PFSK-1 (cell line): ENCODE measurements around the gene CCNL2.

Source experiments
- FOXP2 ChIP-seq: optimal IDR thresholded peaks from 2 replicates; pipeline ENCODE3; 2011; ENCODE audit warnings: borderline replicate concordance, control low read depth, inconsistent platforms; ENCODE audit not compliant: insufficient read depth; ENCODE audit errors: extremely low read length, extremely low read depth
- POLR2AphosphoS5 ChIP-seq: IDR thresholded peaks from 2 replicates; pipeline ENCODE4 v1.6.1; 2012; ENCODE audit warnings: low read depth, mild to moderate bottlenecking, control low read depth, low read length, moderate library complexity
- REST ChIP-seq, 2 experiments: IDR thresholded peaks; 2 replicates each; pipeline versions ENCODE4 v1.6.1 to v1.8.0; 2011 to 2012; ENCODE audit warnings: low read depth in 2 of 2, low read length in 2 of 2, control low read depth in 1 of 2, inconsistent platforms in 1 of 2, mild to moderate bottlenecking in 1 of 2, moderate library complexity in 1 of 2; ENCODE audit not compliant: insufficient read depth in 1 of 2
- SIN3A ChIP-seq: IDR thresholded peaks from 2 replicates; pipeline ENCODE4 v1.6.1; 2012; ENCODE audit warnings: mild to moderate bottlenecking, low read length, moderate library complexity, borderline replicate concordance; ENCODE audit not compliant: insufficient read depth
- TAF1 ChIP-seq: IDR thresholded peaks from 2 replicates; pipeline ENCODE4 v1.6.1; 2012; ENCODE audit warnings: low read length, control low read depth, borderline replicate concordance; ENCODE audit not compliant: insufficient read depth

CCNL2 gene

GRCh38 chr1:1400576-1401456, 1.7 kb upstream of the CCNL2 start:
- TF ChIP-seq TAF1 (no peak), SIN3A (no peak), FOXP2 (no peak), REST (IDR thresholded peaks at IDR 0.05; ENCODE audit: insufficient read depth in 1 of 2, low read depth in 2 of 2, low read length in 2 of 2) (no peak), POLR2AphosphoS5 (peak; percentile 66)

- TF ChIP-seq POLR2AphosphoS5 (no peak; the same call in 1 of the 2 replicates), SIN3A (0 out of 2 replicates have a peak, but pooled peaks have one; percentile 44), TAF1 (peak; percentile 38; the same call in 1 of the 2 replicates), REST (IDR thresholded peaks at IDR 0.05; ENCODE audit: insufficient read depth in 1 of 2, low read depth in 2 of 2, low read length in 2 of 2) (no peak), FOXP2 (no peak)
Measured at GRCh38 chr1:1399872-1400575, 889 bp upstream of the CCNL2 start.

GRCh38 chr1:1398677-1399186, 403 bp downstream of the CCNL2 start:
- TF ChIP-seq REST (IDR thresholded peaks at IDR 0.05; ENCODE audit: insufficient read depth in 1 of 2, low read depth in 2 of 2, low read length in 2 of 2), result no peak
- no peak for TF ChIP-seq FOXP2
- no peak for TF ChIP-seq POLR2AphosphoS5
- no peak for TF ChIP-seq TAF1
- no peak for TF ChIP-seq SIN3A

- TF ChIP-seq TAF1, result no peak
- no peak for TF ChIP-seq FOXP2
- TF ChIP-seq POLR2AphosphoS5, result no peak
- TF ChIP-seq SIN3A, result no peak
- no peak for TF ChIP-seq REST (IDR thresholded peaks at IDR 0.05; ENCODE audit: insufficient read depth in 1 of 2, low read depth in 2 of 2, low read length in 2 of 2)
Measured at GRCh38 chr1:1397839-1398523, 1.2 kb downstream of the CCNL2 start.
